ENCODE measurements around the gene ZFP42. TPM values are rescaled to one million over a fixed set of nuclear protein-coding genes. Genes with fewer than 3 reads are reported as not detected.
A peak's percentile ranks its signal among the peaks of the same experiment; 100 is the strongest.

Gene ZFP42
- total RNA-seq, 3 donors from 2014 or later = not detected

- H3K9me3 ChIP-seq = no peaks in the 10 kb centered on the region
- intact Hi-C loops (cut with DNase I, micrococcal nuclease) = no loop called here
- peaks cover 9% of the 10 kb centered on the region for H3K4me1 ChIP-seq (ENCODE audit: low read depth)
- DNase-seq (no peak), ATAC-seq (no peak)
- no peaks in the 10 kb centered on the region for H3K36me3 ChIP-seq (ENCODE audit: low read depth)
- H3K4me3 ChIP-seq = no peak overlapping the region
- TF ChIP-seq CTCF (IDR thresholded peaks at IDR 0.05) = no peak
Measured at GRCh38 chr4:188012426-188012945, 16.9 kb downstream of the ZFP42 start.

- Histone ChIP-seq H3K4me1 (ENCODE audit: low read depth) (peaks cover 9% of the 10 kb centered on the region), H3K4me3 (no peak overlapping the region), H3K36me3 (ENCODE audit: low read depth) (no peaks in the 10 kb centered on the region), H3K9me3 (no peaks in the 10 kb centered on the region)
- ATAC-seq = peak; percentile 72
- intact Hi-C loops (cut with DNase I, micrococcal nuclease) = no loop called here
- no peak for DNase-seq
- TF ChIP-seq CTCF (IDR thresholded peaks at IDR 0.05) = no peak
Measured at GRCh38 chr4:188015025-188015940, 19.7 kb downstream of the ZFP42 start.

- intact Hi-C loops (cut with DNase I, micrococcal nuclease) = no loop called here
- no peak for ATAC-seq
Measured at GRCh38 chr4:188016754-188017153, 21.2 kb downstream of the ZFP42 start.

GRCh38 chr4:188018262-188018661 is 22.7 kb downstream of the ZFP42 start:
- Histone ChIP-seq H3K36me3 (ENCODE audit: low read depth) (no peaks in the 10 kb centered on the region), H3K4me1 (ENCODE audit: low read depth) (peaks cover 9% of the 10 kb centered on the region), H3K9me3 (no peaks in the 10 kb centered on the region), H3K4me3 (no peak overlapping the region)
- ATAC-seq = no peak
- DNase-seq = no peak
- TF ChIP-seq CTCF (IDR thresholded peaks at IDR 0.05) = no peak
- intact Hi-C loops (cut with DNase I, micrococcal nuclease) = no loop called here

More at GRCh38 chr4:188016754-188017153, 21.2 kb downstream of the ZFP42 start:
- no peak overlapping the region for H3K4me3 ChIP-seq
- no peaks in the 10 kb centered on the region for H3K36me3 ChIP-seq (ENCODE audit: low read depth)
- H3K4me1 ChIP-seq (ENCODE audit: low read depth) = peaks cover 9% of the 10 kb centered on the region
- no peak for DNase-seq
- no peak for TF ChIP-seq CTCF (IDR thresholded peaks at IDR 0.05)
- no peaks in the 10 kb centered on the region for H3K9me3 ChIP-seq

- intact Hi-C loops (cut with DNase I, micrococcal nuclease) = no loop called here
- Histone ChIP-seq H3K36me3 (ENCODE audit: low read depth) (no peaks in the 10 kb centered on the region), H3K4me1 (ENCODE audit: low read depth) (no peaks in the 10 kb centered on the region), H3K4me3 (no peak overlapping the region), H3K9me3 (no peaks in the 10 kb centered on the region)
- DNase-seq = peak in 2 of 3 donors; percentile 64 to 67
- ATAC-seq = peak; percentile 99
- TF ChIP-seq CTCF (IDR thresholded peaks at IDR 0.05) = no peak
Measured at GRCh38 chr4:188021548-188022249, 26.1 kb downstream of the ZFP42 start.
